ENCODE measurements around the gene FHOD3. TPM values are rescaled to one million over a fixed set of nuclear protein-coding genes. Genes with fewer than 3 reads are reported as not detected.

The FHOD3 gene
- total RNA-seq, 1 donor from 2014 or later: 32.0 TPM

DNA sequence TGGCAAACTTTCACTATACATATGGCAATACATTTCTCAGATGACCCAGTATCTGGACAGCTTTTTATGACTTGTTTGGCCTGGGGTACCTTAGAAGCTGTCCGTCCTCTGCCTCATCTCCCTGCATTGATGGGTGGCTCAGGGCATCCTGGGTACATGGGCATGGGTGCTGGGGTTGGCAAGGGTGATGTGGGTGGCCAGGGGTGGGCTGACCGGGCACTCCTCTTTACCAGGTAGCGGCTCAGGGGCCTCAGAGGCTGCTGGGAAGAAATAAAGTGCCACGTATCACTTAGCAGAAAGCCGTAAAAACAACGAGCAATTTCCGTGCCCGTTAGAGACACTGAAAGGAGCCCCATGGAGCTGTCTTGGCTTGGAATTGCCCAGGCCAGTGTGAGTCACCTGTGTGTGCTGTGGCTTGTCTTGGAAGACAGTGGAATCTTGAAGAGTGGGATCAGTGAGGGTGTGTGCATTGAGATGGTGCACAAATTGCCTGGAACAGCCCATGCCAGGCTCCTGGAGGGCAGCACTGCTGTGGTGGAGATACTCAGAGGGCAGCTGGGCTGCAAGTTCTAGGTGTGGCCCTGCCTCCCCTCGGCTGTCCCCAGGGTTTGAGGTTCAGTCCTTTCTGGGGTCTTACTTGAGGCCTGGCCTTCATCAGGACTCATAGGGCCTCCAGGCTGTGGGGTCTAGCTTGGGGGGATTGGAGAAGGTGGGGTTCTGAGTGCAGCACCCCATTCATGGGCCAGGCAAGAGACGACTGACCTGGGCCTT lies 88.8 kb downstream of the FHOD3 start:
- DNase-seq: no peak

DNA sequence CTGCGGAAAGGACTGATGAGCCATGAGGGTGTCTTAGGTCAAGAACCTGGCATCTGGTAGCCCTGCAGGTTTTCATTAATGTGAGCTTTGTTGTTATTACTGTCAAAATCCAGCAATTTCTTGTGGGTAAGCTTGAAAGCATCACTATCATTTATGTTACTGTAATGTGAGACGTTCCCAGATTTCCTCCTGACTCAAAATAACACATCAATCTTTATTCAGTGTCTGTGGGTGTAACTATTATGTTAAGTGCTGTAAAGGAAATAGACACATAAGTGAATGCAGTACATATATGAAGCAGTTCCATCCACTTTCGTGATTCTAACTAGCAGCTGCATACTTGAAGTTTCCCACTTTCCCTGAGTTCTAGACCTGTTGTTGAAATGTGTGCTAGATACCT lies 89.8 kb downstream of the FHOD3 start:
- no peak for DNase-seq

DNA sequence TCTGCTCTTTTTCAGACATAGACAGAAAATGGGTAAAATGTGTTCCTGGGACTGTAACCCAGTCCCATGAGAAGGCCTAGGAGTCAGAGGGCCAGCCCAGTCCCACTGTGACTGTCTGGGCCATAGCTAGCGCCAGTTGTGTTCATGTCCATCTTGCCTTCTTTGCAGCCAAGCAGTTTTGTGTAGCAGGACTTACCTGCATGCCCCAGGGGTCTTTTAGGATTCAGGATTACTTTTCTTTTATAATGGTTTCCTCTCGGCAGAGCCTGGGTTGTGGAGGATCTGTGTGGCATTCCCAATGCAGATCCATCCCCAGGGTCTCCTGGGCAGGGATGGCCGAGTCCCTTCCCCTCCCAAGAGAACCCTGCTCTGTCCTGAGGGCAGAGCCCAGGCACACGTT lies 90.8 kb downstream of the FHOD3 start:
- no peak for DNase-seq

GRCh38 chr18:36389027-36389426 lies 91.5 kb downstream of the FHOD3 start:
- no peak for DNase-seq

DNA sequence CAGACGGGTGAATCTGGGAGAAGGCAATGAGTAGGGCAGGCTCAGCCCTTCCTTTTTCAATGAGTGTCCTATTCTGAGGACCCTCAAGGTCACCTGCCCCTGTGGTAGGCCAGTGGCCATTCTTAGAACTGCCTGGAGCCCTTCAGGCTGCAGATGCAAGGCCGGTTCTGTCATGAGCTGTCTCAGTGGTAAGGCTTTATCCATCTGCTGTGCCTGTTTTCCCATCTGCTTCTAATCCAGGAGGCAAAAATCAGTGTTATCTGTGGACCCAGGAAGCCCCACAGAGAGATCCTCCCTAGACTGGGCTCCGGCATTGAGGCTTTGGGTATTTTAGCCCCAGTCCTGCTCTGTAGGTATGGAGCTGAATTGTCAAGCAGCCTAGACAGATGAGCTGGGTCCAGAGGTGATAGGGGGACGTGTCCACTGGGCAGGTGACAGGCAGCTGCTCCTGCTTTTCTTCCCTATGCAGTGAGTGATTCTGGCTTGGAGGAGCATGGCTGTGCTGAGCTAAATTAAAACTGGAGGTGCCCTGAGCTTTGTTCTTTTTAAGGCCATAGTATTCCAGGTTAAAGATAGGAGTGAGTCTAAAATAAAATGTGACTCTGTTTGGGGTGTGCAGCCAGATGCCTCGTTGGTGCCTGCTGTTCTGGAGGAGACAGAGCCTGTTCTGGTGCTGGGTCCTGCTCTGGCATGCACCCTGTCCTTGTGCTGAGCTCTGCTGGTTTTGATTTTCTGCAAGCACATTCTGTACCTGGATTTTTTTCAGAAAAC lies 92.5 kb downstream of the FHOD3 start:
- no peak for DNase-seq

GRCh38 chr18:36391426-36392145 lies 94.1 kb downstream of the FHOD3 start:
- DNase-seq: no peak

DNA sequence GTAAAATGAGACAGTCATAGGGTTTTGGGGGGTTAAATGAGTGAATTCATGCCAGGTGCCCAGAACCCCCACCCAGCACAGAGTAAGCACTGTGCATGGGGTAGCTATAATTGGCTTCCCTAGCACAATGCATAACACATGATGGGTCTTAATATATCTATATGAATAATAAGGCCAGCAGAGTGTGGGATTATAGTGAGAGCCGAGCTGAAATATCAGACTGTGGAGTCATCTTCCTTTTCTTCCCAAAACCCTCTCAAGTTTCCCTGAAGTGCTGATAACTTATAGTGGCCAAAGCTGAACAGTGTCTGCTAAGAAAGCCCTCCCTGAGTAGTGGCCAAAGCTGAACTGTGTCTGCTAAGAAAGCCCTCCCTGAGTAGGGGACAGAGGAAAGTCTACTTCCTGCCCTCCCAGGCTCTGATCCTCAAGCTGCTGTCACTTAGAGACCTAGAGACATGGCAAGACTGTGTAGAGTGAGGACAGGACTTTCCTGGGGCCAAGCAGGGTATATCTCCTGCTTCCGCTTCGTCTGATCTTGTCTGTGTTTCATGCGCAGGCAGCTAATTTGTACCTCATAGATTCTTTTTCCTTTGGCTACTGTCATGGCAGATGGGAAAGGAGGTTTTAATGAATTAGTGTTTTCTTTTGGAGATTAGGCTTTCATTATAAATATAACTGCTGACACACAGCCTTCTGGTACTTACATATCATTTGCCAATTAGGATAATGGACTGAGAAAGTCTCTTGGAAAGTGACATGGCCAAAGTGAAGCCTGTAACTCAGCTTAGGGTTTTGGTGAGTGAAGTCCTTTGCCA lies 94.9 kb downstream of the FHOD3 start:
- DNase-seq: no peak

- no peak for DNase-seq
These were observed 95.4 kb downstream of the FHOD3 start for GRCh38 chr18:36392979-36393287.

DNA sequence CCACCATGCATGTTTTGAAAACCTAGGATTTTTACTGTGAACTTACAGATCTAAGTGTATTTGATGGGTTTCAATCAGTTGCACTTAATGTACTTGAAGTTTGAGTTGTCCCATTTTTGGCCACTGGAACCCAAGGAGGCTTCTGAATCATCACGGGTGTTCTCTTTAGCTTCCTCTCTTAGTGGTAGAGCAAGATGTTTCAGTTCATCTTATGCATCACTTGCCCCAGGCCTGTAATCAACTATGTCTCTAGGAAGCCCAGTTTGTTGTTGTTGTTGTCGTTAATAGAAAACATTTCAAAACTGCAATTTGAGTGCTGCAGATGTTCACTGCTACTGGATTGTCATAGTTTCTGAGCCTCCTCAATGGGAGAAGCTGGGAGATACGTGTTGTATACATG lies 97.0 kb downstream of the FHOD3 start:
- DNase-seq: no peak

GRCh38 chr18:36396190-36396589 lies 98.7 kb downstream of the FHOD3 start:
- DNase-seq: no peak

DNA sequence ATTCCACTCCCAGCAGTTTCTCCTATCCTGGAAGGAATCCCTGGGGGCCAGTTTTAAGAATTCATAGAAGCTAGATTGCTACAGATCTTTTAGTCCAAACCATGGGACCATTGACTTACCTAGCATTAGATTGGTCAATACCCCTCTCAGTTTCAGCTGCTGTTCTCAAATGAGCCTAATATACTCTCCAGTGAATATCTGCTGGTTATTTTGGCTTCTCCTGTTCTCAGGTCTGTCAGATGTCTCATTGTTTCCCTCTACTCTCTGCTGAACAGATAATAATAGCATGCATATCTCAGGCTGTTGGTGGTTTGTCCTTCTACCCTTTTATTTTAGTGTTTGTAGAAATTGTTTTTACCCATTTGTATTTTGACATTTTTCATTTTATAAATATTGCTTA lies 99.5 kb downstream of the FHOD3 start:
- no peak for DNase-seq

GRCh38 chr18:36398419-36398818 lies 100.9 kb downstream of the FHOD3 start:
- DNase-seq: no peak

DNA sequence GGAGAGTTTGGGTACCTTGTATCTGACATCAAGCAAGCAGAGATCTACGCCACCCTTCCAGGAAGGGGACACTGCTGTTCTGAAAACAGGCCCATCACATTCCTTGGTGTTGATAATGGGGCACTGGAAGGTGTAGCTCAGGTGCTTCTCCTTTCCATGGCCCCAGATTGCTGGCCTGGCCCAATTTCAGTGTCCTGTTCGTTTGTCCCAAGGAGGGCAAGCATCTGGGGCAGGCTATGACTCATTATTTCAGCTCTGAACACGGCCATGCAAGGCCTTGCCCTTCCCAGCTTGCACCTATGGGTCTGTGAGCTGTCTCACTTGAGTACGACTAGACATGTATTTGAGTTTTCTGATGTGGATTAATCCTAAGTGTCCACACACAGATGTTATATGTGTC lies 101.5 kb downstream of the FHOD3 start:
- DNase-seq: no peak

GRCh38 chr18:36401462-36401861 lies 103.9 kb downstream of the FHOD3 start:
- DNase-seq: no peak

DNA sequence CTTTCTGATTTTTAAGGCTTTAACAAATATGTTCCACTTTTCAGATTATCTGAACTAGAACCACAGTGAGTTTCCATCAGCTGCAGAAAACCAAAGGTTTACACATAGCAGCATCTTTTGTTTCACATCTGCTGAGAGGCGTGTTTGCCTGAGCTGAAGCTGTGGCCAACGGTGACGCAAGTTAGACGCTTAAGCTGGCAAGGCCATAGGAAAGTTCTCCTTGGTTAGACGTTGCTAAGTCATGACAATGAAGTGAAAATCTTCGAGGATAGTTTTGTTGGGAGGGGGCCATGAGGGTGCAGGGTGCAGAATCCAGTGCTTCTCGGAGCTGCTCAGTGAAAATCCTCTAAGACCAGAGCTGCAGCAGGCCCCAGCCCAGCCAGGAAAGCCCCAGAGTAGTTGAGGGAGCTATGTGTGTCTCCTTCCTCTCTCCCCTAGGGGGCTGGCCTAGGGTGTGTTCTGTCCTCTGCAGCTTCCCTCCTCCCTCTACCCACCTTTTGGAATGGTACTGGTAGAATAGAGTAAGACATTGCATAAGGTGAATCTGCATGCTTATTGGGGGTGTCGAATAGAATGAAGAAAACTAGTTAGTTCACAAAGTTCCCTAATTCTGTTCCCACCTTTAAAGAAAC lies 105.4 kb downstream of the FHOD3 start:
- DNase-seq: peak; percentile 94

- no peak for DNase-seq
These were observed 106.6 kb downstream of the FHOD3 start for GRCh38 chr18:36403896-36404820.

- no peak for DNase-seq
These were observed 108.1 kb downstream of the FHOD3 start for GRCh38 chr18:36405611-36406010.

- no peak for DNase-seq
These were observed 109.3 kb downstream of the FHOD3 start for GRCh38 chr18:36406805-36407204.

DNA sequence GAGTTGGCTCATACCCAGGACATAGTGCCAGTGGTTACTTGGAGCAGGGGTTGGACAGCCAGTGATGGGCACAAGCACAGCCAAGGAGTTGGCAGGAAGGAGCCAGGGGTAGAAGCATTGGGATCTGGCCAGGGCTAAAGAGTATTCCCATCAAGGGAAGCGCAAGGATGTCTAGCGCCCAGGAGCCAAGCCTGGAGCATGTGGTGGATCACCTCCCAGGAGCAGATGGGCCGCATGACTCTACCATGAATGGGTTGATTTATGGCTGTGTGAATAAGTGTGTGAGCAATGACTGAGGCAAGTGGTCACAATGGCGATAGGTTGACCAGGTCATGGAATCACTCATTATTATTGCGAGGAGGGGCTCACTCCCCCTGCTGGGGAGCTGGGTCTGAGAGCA lies 111.1 kb downstream of the FHOD3 start:
- no peak for DNase-seq

GRCh38 chr18:36409779-36410178 lies 112.3 kb downstream of the FHOD3 start:
- DNase-seq: no peak

- no peak for DNase-seq
These were observed 112.8 kb downstream of the FHOD3 start for GRCh38 chr18:36410346-36410745.
